GM18858 (cell line): ENCODE results near the gene MRPL21.
"Not testable (repeated sequence)": the region's sequence is repeated elsewhere in the genome, so short reads cannot be mapped to it uniquely, and the experiment has no call there.

Experiments used
- ATAC-seq: cut with Tn5 transposase; IDR thresholded peaks from one replicate; pipeline ENCODE4 v1.9.1; 2021; ENCODE audit not compliant: unreplicated experiment

The MRPL21 gene

DNA sequence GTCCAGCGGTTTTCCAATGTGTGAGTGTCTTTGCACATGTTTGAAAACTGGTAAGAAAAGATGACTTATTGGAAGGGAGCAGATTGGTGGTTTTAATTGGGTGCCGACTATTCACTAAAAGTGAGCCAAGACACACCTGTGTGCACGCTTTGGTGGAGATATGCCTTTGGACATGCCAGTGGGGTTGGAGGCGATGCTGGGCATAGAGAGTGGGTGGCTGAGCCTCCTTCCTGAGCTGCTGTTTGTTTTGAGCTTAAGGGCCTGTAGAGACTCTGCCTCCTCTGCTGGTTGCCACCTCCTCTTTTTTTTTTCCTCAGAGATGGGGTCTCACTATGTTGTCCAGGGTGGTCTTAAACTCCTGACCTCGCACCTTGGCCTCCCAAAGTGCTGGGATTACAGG lies 9.6 kb upstream of the MRPL21 start:
- ATAC-seq, result no peak

DNA sequence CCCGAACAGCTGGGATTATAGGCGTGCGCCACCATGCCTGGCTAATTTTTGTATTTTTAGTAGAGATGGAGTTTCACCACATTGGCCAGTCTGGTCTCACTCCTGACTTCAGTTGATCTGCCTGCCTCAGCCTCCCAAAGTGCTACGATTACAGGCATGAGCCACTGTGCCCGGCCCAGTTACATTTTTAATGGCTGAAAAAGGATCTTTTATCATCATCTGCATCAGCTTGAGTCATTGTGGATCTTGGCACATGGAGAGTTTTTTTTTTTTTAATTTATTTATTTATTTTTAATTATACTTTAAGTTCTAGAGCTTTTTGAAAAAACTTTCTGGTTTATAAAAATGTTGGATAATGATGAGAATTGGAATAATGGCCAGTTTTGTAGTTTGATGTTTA lies 8.6 kb upstream of the MRPL21 start:
- no peak for ATAC-seq

DNA sequence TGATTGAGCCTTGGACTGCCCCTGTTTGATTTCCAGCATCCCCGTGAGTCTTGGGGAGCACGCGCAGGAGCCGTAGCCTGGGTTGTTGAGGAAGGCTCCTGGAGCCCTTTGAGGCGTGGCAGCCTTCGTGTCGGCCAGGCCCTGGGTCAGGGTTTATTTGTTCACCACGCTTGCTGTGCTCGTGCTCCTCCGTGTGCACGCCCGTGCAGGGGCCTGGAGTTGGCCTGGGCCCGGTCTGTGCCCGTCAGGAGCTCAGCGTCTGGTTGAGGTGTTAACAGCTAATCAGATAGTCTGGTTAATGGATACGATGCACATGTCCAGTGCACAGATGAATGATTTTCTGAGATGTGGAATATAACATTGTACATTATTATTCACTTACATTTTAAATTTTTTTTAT lies 8.1 kb upstream of the MRPL21 start:
- ATAC-seq, result no peak

DNA sequence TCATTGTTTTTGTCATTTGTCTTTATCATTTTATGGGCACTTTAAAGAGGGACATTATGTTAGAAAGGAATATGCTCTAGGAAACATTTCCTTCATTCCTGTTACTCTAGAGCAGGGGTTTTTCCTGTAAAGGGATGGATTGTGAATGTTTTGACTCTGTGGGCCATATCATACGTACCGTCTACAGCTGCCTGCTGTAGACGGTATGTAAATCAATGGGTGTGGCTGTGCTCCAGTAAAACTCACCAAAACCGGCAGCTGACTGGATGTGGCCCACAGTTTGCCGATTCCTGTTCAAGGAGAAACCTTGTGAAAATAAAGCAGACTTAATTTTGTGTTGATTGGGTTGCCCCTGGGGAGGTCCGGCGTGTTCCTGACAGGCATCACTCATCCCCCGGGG lies 7.3 kb upstream of the MRPL21 start:
- ATAC-seq, result no peak

DNA sequence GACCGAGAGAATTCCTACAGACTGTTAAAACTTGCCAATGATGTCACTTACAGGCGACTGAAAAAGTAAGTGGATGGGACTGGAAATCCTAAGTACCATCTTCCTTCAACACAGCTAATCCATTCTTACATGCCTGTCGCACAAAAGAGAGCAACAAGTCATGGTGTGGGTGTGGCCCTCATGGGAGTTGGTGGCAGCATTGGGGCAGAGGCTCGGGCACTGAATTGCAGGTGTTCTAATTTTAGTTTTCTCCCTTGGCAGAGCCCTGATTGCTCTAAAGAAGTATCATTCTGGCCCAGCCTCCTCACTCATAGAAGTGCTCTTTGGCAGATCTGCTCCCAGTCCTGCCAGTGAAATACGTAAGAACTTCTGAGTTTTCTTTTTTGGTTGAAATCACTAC lies 4.6 kb upstream of the MRPL21 start:
- ATAC-seq, result no peak

DNA sequence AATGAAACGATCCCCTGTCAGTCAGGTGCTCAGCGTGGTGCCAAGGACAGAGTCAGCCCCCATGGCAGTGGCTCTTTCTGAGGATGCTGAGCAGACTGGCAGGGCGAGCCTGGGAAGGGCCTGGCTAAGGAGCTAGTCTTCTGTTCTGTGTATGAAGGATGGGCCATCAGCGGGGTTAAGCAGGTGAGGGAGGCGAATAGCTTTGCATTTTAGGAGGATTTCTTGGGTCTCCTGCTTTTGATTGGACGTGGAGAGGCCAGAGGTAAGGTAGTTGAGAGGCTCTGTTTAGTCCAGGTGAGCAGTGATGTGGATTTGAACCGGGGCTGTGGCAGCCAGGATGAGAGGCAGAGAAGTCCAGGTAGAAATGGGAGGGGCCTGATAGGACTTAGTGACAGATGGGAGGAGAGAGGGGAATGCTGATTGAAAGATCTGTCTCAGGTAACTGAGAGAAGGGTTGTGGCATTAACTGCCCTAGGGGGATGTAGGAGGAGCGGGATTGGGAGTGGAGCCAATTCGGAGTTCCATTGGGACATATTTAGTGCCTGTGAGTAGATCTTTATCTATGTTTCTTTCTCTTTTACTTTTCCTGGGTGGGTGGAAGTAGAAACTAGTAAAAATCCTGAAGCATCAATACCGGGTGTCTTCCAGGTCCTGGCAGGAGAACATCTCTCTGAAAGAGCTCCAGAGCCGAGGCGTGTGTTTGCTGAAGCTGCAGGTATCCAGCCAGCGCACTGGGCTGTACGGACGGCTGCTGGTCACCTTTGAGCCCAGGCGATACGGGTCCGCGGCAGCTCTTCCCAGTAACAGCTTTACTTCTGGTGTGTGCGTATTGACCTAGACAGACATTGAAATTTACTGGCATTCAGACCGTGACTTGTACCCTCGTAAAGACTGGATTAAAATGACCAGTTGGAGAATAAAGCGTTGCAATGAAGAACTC lies 2.1 kb upstream of the MRPL21 start:
- ATAC-seq, result no peak

DNA sequence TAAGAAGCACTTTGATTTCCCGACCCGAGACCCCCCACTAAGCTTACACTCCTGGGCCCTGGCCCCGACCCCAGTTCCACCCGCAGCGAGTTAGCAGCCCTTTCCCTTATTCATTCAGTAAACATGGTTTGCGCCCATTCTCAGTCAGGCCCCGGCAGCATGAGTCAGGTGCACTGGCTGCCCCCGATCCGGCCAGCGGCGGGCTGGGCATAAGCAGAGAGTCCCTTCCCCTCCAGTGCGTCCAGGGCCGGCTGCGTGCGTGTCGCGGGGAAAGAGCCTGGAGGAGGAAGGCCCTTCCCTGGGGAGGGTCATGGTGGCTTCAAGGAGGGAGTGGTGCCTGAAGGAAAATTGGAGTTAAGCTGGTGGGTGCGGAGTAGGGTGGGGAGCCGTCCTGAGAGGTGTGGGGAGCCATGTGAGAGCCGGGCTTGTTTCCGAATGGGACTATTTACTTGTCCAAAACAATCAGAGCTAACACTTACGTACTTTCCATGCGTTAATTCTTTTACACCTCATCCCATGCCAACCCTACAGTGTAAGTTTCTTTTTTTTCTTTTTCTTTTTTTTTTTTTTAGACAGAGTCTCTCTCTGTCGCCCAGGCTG lies 716 bp upstream of the MRPL21 start:
- ATAC-seq, result no peak

DNA sequence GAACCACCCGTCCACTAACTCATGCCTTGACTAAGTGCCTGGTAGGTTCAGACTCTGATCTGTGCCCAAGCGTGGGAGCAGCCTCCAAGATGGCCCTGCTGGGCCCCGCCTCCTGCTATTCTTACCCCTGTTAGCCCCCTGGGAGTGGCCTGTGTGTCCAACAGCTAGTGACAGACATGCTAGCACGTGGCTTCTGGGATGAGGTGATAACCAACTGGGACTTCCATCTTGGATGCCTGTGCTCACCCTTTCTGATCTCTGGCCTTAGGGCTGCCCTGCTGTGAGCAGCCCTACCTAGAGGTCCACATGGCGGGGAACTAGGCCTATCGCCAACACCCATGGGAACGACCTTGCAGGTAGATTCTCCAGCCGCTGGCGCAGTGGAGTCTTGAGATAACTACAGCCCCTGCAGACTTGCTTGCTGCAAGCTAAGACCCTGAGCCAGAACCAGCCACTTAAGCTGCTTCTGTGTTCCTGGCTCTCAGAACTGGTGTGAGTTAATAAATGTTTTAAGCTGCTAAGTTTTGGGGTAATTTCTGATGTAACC lies 2.7 kb downstream of the MRPL21 start:
- no peak for ATAC-seq

DNA sequence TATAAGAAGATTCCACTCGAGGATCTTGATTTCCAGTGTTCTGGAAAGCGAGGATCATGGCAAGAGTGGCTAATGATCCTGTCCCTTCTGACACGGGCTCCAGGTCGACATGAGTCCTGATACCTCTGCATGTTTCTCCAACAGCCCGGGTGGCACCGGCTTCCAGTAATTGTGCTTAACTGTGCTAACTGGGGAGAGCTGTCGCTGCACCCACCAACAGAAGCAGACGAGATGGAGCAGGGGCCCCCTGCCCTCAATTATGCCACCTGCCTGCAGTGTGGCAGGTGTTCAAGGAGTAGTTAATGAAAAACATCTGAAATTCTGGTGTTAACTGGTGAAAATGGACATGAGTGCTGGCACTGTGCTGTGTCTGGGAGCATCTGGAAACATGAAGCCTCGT lies 6.2 kb downstream of the MRPL21 start:
- ATAC-seq, result no peak

DNA sequence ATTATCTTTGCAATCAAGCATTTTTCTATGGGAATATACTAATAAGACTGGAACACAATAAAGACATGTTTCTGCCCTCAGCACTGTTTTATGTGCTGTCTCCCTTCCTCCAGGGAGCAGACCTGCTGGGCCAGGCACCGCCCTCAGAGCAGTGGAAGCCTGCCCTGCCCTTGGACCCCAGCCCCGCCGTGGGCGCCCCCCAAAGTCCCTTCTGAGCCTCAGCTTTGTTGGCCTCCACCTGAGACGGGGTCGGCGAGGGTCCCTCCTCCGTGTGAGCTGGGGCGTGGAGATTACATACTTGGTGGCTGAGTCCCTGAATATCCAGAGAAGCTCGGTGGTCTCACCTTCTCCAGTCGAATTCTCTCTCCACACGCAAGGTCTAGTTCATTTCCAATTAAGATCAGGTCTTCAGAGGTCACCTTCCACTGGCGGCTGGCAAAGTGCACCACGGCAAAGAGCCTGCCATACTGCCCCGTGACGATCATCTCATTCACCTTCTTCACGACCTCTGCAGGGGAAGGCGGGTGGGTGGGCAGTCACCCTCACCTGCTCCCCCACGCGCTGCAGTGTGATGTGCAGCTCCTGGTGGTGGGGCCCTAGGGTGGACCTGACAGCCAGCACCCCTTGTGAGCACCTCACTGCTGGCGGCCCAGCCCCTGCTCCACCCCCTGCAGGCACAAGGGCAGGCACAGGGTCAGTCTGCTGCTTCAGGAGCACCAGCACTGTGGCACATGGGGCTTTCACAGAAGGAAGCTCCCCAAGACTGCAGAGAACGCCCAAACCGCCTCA lies 7.3 kb downstream of the MRPL21 start:
- ATAC-seq, result no peak

DNA sequence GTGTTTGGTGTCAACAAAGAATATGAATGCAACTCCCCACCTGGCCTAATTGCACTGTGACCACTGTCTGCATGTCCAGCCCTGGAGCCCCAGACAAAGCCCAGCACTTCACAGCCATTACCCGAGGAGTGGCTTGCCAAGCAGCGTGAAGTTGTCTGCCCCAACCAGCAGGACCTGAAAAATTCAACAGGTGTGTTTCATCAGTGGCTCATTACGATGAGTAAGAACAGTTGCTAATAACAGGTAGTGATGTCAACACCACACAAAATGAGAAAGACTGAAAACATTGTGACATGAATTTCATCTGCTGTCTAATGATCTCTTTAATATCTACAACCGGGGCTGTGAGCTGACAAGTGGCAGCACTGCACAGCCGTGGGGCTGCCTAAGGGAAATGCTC lies 10.3 kb downstream of the MRPL21 start:
- ATAC-seq, result no peak

DNA sequence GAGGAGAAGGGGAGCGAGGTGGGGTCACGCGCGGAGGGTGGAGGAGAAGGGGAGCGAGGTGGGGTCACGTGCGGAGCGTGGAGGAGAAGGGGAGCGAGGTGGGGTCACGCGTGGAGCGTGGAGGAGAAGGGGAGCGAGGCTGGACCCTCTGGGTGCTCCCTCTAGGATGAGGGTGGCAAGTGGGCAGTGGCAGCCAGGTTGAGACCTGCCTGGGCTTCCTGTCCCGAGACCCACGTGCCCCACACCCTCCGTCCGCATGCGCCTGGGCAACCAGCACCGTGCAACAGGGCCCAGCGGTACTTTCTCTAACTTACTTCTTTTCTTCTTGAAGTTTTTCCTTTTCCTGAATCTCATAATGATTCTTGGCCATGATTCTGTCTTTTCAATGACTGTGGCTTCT lies 11.1 kb downstream of the MRPL21 start:
- no peak for ATAC-seq

DNA sequence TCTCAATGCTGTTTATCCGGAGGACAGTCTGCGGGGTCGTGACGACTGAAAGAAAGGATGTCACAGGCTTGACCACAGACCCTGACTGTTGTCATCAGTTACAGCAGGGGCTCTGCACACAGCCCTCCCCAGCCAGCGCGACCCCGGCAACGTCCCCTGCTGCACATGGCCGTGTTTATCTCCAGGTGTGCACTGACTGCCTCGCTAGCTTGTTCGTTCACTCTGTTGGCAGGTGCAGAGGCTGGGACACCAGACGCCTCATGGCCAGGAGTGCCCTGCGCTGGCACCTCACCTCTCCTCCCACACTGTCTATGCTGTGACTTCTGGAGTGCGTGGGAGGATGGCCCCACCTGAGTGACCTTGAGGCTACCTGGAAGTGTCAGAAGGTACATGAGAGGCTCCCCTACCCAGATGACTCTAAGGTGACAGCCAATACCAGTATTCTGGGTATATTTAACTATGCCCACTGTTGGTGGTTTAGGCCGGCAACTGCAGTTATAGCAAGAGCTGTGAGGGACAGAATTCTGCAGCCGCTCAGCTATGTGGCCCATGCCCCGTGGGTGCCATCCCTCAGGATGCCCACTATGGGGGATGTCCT lies 12.2 kb downstream of the MRPL21 start:
- ATAC-seq, result no peak

DNA sequence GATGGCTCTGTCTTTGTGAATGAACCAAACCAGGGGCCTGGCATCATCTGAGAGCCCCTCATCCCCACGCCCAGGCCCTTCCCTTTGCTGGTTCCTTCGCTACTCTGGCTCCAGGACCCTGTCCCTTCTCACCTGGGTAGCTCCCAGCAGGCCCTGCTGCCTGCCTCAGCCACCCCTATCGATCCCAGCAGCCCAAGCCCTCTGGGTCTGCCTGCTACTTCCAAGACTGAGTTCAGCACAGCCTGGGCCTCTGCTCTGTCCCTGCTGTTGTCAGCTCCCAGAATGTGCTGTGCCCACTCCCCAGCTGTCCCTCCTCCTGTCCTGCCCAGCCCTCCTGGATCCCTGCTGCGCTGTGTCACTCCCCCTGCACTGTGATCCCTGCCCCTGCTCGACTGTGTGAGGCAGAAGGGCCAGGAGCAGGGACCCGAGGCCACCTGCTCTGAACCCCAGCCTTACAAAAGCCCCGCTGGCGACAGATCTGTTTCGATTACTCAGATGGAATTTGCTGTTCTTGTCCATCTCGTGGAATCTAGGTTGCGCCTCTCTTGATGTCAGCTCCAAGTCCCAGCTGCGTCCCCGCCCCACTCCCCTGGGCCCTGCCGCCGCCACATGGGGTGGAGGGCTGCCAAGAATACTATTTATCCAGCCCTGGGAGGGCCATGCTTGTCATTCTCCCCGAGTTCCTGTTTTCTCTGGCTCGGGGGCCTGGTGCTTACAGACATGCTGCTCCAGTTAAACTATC lies 13.0 kb downstream of the MRPL21 start:
- ATAC-seq, result no peak

DNA sequence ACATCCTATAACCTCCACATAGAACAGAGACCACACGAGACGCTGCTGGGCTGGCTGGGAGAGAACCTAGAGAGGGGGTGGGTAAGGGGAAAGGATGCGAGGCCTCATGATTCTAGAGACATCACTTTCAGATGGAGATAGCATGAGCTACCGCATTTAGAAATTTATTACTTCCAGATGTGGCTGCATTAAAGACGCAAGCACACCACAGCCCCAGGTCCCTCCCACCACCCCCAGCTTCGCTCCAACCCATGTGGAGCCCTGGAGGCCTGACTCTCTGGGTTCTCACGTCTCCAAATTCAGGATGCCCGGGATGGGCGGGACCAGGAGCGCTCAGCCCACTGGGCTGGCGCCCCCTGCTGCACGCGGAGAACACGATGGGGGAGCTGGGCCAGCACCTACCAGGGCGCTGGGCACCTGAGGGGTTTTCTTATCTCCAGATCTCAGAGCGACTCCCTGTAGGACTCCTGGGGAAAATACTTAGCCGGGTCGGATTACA lies 13.6 kb downstream of the MRPL21 start:
- ATAC-seq, result no peak

DNA sequence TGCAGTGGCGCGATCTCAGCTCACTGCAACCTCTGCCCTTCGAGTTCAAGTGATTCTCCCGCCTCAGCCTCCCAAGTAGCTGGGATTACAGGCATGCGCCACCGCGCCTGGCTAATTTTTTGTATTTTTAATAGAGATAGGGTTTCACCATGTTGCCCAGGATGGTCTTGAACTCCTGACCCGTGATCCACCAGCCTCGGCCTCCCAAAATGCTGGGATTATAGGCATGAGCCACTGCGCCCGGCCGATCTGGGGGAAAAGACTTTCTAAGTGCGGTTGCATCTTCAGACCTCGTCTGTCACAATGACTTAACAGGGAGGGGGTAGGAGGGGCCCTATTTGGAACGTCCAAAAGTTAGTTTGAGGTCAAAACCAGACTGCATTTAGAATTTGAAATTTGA lies 18.8 kb downstream of the MRPL21 start:
- ATAC-seq, result not testable (repeated sequence)

DNA sequence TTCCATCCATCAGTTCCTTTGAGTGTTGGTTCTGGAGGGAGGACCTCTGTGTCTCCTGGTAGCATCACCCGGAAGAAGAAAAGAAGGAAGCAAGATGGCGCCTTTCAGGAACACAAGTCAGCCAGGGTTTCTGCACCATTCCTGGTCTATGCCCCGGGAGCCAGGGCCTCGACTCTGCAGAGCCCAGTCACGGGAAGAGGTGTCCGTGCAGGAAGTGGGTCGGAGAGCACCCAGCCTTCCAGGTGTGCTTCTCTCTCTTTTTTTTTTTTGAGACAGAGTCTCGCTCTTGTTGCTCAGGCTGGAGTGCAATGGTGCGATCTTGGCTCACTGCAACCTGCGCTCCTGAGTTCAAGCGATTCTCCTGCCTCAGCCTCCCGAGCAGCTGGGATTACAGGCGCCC lies 21.2 kb downstream of the MRPL21 start:
- ATAC-seq, result no peak

DNA sequence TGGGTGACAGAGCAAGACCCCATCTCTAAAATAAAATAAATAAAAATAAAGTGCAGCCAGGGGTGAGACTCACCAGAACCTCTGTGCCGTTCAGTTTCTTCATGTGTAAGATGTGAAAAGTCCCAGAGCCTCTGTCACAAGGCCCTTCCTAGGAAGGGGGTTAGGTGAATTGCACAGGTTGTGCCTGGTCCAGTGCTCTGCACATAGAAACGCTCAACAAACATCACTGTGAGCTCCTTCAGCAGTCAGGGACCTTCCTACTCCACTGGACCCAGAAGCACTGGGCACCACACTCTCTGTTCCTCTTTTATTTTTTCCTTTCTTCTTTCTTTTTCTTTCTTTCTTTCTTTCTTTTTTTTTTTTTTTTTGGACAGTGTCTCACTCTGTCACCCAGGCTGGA lies 22.3 kb downstream of the MRPL21 start:
- no peak for ATAC-seq

DNA sequence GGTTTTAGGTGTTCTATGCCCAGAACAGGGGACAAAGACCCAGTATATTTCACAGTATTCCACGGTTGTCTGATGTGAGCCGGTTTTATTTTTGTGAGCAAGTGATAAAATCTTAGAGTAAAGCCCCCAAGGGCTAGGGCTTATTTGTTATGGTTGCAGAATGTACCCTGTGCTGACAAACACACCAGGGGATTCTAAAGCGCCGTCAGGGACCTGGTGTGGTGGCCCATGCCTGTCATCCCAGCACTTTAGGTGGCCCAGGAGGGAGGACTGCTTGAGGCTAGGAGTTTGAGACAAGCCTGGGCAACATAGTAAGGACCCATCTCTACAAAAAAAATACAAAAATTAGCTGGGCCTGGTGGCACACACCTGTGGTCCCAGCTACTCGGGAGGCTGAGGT lies 22.8 kb downstream of the MRPL21 start:
- no peak for ATAC-seq

DNA sequence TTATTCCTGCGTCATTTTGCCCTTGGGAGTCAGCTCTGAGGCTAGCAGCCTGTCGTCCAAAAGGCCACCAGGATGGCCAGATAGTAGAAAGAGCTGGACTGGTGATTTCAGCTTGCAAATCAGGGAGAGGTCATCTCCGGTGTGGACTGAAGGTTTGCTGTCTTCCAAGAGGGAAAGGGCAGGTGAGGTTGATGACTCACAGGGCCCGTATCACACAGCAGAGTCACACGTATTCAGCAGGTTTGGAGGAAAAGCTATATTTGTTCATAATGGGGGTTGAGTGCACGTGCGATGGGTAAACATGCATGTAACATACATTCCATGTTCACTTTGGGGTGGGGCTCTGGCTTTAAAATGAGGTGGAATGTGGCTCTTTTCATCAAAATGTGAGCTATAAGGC lies 25.6 kb downstream of the MRPL21 start:
- no peak for ATAC-seq
